Nephron (organoid): ENCODE results near the gene ENO4.
A peak's percentile ranks its signal among the peaks of the same experiment; 100 is the strongest.

Source experiments
- H3K27ac Mint-ChIP-seq, 3 experiments: 2 replicates each; pipeline ENCODE4 v1.8.0; 2020; ENCODE audit warnings: mixed read lengths in 3 of 3, mild to moderate bottlenecking in 2 of 3, moderate library complexity in 1 of 3
- H3K27me3 Mint-ChIP-seq: 2 replicates; pipeline ENCODE4 v1.8.0; 2021; ENCODE audit warnings: low read depth, mild to moderate bottlenecking, moderate library complexity, mixed read lengths
- H3K36me3 Mint-ChIP-seq: 2 replicates; pipeline ENCODE4 v1.8.0; 2020; ENCODE audit warnings: low read depth, mixed read lengths
- H3K4me1 Mint-ChIP-seq: 2 replicates; pipeline ENCODE4 v1.8.0; 2020; ENCODE audit warnings: mixed read lengths
- H3K4me3 Mint-ChIP-seq, 3 experiments: 2 replicates each; pipeline ENCODE4 v1.8.0; 2020; ENCODE audit warnings: mild to moderate bottlenecking in 3 of 3, mixed read lengths in 3 of 3, moderate library complexity in 2 of 3
- H3K9me3 Mint-ChIP-seq: 2 replicates; pipeline ENCODE4 v1.8.0; 2020; ENCODE audit warnings: mixed read lengths
- CTCF ChIP-seq, 3 experiments: fragments of 200-600 bp; sonication (generic); IDR thresholded peaks; one replicate each; pipeline ENCODE4 v1.5.0; 2021; ENCODE audit warnings: antibody characterized with exemption in 3 of 3; ENCODE audit not compliant: unreplicated experiment in 3 of 3

Gene ENO4

GRCh38 chr10:116849248-116850057 is at the start of gene ENO4:
Gene ENO4, plus strand, starts transcription at chr10:116849499. Its CDS starts 68 bp downstream, at chr10:116849567.
- H3K4me3 Mint-ChIP-seq, result peak within 1 kb of the TSS; percentile 93 to 96 (median 96)
- peak within 1 kb of the TSS; percentile 85 to 97 (median 96) for H3K27ac Mint-ChIP-seq
- peaks cover 14% of the 10 kb centered on the region for H3K4me1 Mint-ChIP-seq
- TF ChIP-seq CTCF (IDR thresholded peaks at IDR 0.05; ENCODE audit: unreplicated experiment in 3 of 3), result no peak
- H3K27me3 Mint-ChIP-seq, result peaks cover 6% of the 10 kb centered on the region
- H3K9me3 Mint-ChIP-seq, result no peaks in the 10 kb centered on the region
- no peaks in the 10 kb centered on the region for H3K36me3 Mint-ChIP-seq

GRCh38 chr10:116800286-116800929 is 48.9 kb upstream of the ENO4 start:
- Mint-ChIP-seq H3K27me3 (peaks cover 88% of the 10 kb centered on the region), H3K9me3 (no peaks in the 10 kb centered on the region), H3K4me3 (no peak overlapping the region), H3K27ac (no peak overlapping the region), H3K36me3 (no peaks in the 10 kb centered on the region), H3K4me1 (peaks cover 13% of the 10 kb centered on the region)
- TF ChIP-seq CTCF (IDR thresholded peaks at IDR 0.05; ENCODE audit: unreplicated experiment in 3 of 3), result no peak

- Mint-ChIP-seq H3K9me3 (no peaks in the 10 kb centered on the region), H3K4me1 (peaks cover 13% of the 10 kb centered on the region), H3K4me3 (no peak overlapping the region), H3K27ac (no peak overlapping the region), H3K27me3 (peaks cover 86% of the 10 kb centered on the region), H3K36me3 (no peaks in the 10 kb centered on the region)
- TF ChIP-seq CTCF (IDR thresholded peaks at IDR 0.05; ENCODE audit: unreplicated experiment in 3 of 3), result no peak
Measured at GRCh38 chr10:116801658-116802057, 47.6 kb upstream of the ENO4 start.

- H3K27ac Mint-ChIP-seq, result no peak overlapping the region
- H3K36me3 Mint-ChIP-seq, result no peaks in the 10 kb centered on the region
- no peaks in the 10 kb centered on the region for H3K9me3 Mint-ChIP-seq
- peaks cover 86% of the 10 kb centered on the region for H3K27me3 Mint-ChIP-seq
- H3K4me1 Mint-ChIP-seq, result peaks cover 13% of the 10 kb centered on the region
- H3K4me3 Mint-ChIP-seq, result no peak overlapping the region
- no peak for TF ChIP-seq CTCF (IDR thresholded peaks at IDR 0.05; ENCODE audit: unreplicated experiment in 3 of 3)
Measured at GRCh38 chr10:116802474-116802873, 46.8 kb upstream of the ENO4 start.

GRCh38 chr10:116802876-116803275 is 46.4 kb upstream of the ENO4 start:
- peaks cover 13% of the 10 kb centered on the region for H3K4me1 Mint-ChIP-seq
- peaks cover 86% of the 10 kb centered on the region for H3K27me3 Mint-ChIP-seq
- no peak for TF ChIP-seq CTCF (IDR thresholded peaks at IDR 0.05; ENCODE audit: unreplicated experiment in 3 of 3)
- H3K36me3 Mint-ChIP-seq, result no peaks in the 10 kb centered on the region
- H3K4me3 Mint-ChIP-seq, result no peak overlapping the region
- H3K27ac Mint-ChIP-seq, result no peak overlapping the region
- no peaks in the 10 kb centered on the region for H3K9me3 Mint-ChIP-seq
